Activated naive CD4-positive, alpha-beta T cell treated with anti-CD3 and anti-CD28 coated beads, Interleukin-2, amount 10 ng/mL, durations not matched to agents 5 hours and 36 hours (primary cell): ENCODE measurements around the gene NMD3. TPM values are rescaled to one million over a fixed set of nuclear protein-coding genes. Genes with fewer than 3 reads are reported as not detected.

Source experiments
- total RNA-seq, 2 experiments: library from RNA; stranded (reverse); gene quantifications; one replicate each; pipeline ENCODE4 v1.2.3, GENCODE V29; 2021

The NMD3 gene
- total RNA-seq, result 10 to 100 TPM; 39.9 to 45.2 TPM

GRCh38 chr3:161220850-161221753 lies at the start of gene NMD3:
TSS of gene NMD3 (plus strand) at chr3:161221311. CDS start at chr3:161222014, 703 bp downstream.

Other genes with a start within 250 kb of the NMD3 start
- gene B3GALNT1, start 116.0 kb upstream of the NMD3 start, total RNA-seq, result 1 to 10 TPM; 5.9 to 6.5 TPM
- gene SPTSSB, start 150.2 kb downstream of the NMD3 start, total RNA-seq, result not detected